Right ventricle myocardium inferior (tissue), 1 donor: Measurements from ENCODE around the gene LYZL2. TPM values are rescaled to one million over a fixed set of nuclear protein-coding genes. Genes with fewer than 3 reads are reported as not detected.
"Not testable (repeated sequence)": the region's sequence is repeated elsewhere in the genome, so short reads cannot be mapped to it uniquely, and the experiment has no call there.

Experiments
- ATAC-seq: fragments of 200-7000 bp; cut with Tn5 transposase; one replicate; pipeline ENCODE4 v1.9.1; 2020; ENCODE audit warnings: mild to moderate bottlenecking, moderate library complexity
- DNase-seq: peaks from one replicate; pipeline ENCODE4 v3.0.0; 2021; ENCODE audit errors: missing footprints
- intact Hi-C: fragments of 100-400 bp; cut with DNase I; formaldehyde crosslinking; loops from one replicate; pipeline ENCODE4 v1.11.0; 2022
- long read RNA-seq: library from polyadenylated mRNA; unstranded; transcript quantifications from one replicate; pipeline ENCODE4 v2.0.0, GENCODE V29; 2021
- total RNA-seq: library from RNA; stranded (reverse); fragmentation: NEBNext Ultra II Directional; extraction: Animal tissue kit (Norgen Biotek cat#: 25700); gene quantifications from one replicate; pipeline ENCODE4 v1.2.1, GENCODE V29; 2021
- donor health status: DM: no; HTN: yes; CAD: no; lungs with severe emphysema.

Gene LYZL2
- not detected for total RNA-seq
- long read RNA-seq, result 0 reads

DNA sequence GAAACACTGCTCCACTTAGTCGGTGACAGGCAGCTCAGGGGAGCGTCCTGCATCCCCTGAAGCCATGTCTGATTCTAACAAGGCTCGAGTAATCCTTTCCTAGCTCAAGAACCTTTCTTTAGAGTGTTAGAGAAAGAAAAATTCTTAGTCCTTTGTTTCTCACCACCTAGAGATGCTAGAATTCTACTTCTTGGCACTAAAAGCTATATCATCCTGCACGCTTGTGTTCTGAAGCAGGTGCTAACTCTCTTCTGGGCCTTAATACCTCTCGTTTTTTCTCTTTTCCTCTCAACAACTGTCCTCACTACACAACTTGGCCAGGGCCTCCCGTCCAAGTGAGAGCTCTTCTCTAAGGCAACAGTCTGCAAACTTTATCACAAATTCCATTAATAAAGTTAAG, at the start of gene LYZL2:
LYZL2 (minus strand) TSS at position 101 of the 400 bp plus-strand sequence. CDS start 2,838 bp downstream, outside the sequence.
- DNase-seq (no peak), ATAC-seq (no peak)
- intact Hi-C loops, result no loop called here

DNA sequence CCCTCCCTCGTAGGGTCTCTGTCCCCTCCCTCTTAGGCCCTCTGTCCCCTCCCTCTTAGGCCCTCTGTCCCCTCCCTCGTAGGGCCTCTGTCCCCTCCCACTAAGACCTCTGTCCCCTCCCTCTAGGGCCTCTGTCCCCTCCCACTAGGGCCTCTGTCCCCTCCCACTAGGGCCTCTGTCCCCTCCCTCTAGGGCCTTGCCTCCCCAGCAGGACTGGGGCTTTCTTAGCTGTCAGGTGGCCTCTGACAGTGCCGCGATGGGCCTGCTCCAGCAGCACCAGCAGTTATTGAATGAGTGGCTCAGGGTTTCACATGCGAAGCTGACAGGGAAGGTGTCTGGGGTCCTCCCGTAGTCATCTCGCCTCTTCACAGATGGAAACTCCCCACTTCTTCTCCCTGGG, 48.1 kb upstream of the LYZL2 start:
- DNase-seq, intact Hi-C loops, ATAC-seq: not testable (repeated sequence)

DNA sequence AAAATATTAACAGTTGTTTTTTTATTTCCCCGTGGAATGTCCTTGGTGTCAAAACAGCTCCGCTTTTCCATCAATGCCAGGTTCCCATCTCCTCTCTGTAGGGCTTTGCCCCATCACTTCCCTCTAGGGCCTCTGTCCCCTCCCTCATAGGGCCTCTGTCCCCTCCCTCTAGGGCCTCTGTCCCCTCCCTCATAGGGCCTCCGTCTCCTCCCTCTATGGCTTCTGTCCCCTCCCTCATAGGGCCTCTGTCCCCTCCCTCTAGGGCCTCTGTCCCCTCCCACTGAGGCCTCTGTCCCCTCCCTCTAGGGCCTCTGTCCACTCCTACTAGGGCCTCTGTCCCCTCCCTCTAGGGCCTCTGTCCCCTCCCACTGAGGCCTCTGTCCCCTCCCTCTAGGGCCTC, 47.6 kb upstream of the LYZL2 start:
- ATAC-seq, intact Hi-C loops, DNase-seq: not testable (repeated sequence)

DNA sequence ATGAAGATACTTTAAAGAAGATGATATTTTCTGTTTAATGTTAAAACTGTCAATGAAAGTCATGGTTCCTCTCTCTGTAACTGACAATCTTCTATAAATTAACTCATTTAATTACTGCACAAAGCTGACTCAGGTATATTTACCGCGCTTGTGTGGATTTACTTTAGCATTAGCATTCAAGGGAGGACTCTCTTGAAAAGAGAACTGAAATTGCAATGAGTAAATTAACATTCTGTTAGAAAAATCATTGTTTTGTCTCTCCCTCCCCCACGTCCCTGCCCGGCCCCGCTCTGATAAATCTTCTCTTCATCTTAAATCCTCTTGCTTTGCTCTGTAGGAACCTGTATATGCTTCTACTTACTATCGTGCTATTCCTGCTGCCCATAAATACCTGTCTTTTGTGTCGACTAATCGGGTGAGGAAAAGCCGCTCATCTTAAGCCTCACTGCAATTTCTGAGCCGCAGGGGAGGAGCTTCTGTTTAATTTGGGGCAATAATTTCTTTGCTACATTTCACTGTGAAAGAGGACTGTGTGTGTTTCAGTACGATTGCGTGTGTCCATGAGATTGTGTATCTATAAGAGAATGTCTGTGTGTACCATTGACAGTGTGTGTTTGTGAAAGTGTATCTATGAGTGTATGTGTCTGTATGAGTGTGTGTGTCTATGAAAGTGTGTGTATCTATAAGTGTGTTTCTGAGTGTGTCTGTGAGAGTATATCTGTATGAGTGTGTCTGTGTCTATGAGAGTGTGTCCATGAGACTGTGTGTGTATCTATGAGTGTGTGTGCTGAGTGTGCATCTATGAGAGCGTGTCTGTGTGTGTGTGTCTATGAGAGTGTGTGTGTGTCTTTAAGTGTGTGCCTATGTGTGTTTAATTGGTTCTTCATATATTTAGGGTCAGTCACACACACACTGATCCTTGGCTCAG, 46.5 kb upstream of the LYZL2 start:
- intact Hi-C loops, result no loop called here
- no peak for DNase-seq
- no peak for ATAC-seq

DNA sequence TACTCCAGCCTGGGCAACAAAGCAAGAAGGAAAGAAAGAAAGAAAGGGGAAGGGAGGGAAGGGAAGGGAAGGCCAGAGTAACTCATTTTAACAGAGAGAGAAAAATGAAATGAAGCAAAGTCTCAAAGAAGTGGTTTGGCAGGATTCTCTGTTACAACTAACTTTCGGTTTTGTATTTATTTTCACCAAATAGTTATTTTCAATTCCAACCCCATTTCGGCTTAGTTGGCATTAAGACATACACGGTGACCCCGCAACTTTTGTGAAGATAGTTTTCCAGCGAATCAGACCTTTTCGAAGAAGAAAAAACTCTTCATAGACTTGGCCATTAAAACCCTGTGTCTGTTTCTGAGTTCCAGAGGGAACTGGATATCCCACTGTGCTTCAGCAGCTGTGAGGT, 45.2 kb upstream of the LYZL2 start:
- no peak for ATAC-seq
- no peak for DNase-seq
- intact Hi-C loops, result no loop called here

DNA sequence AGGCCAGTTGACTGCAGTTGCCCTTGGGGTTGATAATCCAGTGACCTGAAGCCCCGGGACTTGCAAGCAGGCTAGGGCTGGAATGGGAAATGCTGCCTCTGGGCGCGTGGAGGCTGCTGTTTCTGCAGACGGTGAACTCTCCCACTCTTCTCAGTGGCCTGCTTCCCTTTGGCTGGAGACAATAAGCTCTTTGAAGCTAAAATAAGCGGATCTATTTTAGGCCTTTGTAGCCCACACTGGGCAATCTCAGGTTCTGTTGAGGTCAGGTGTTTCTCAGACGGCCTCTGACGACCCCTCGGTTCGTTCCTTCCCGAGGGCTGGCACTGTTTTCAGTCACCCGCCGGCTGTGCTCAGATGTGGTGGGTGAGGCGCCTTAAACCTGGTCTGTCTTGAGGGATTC, 43.7 kb upstream of the LYZL2 start:
- intact Hi-C loops, DNase-seq: not testable (repeated sequence)
- ATAC-seq, result peak; percentile 44

DNA sequence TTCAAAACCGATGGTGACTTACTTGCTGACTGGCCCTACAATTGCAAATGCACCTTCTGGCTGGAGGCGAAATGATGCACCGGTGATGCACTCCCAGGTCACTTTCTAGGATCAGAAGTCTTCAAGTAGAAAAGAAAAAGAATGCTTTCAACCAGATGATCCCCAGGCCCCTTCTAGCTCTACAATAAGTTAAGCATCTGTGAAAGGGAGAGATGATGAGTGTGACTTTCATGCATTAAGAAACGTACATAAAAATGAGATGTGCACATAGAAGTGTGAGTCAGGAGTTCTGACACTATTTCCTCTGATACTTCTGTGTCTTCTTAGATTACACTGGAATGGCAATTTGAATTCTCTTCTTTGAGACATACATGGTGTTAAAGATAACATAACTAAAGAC, 42.8 kb upstream of the LYZL2 start:
- intact Hi-C loops, DNase-seq, ATAC-seq: not testable (repeated sequence)

DNA sequence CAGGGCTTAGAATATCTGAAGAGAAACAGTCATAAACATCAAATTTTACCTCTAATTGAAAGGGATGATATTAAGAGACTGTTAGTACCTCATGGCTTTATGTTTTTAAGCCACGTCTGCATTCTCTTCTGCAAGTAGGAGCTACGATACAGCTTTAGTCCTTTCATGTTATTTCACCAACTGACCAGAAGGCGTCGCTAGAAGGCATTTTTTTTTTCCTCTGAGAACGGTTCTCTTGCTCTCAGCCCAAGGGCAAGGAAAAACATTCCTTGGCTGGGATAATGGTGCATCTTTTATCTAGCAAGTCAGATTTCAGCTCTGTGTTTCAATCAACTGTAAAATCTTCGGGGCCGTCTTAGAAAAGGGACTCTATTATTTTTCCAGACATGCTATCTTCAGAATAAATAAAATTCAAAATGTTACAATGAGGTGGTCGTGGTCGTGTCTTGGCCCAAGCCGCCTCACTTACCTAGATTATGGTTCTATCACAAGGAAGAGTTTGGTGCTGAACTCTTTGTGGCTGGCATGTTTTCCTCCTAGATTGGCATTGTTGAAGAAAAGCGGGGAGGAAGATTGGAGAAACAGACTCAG, 41.6 kb upstream of the LYZL2 start:
- DNase-seq, result no peak

DNA sequence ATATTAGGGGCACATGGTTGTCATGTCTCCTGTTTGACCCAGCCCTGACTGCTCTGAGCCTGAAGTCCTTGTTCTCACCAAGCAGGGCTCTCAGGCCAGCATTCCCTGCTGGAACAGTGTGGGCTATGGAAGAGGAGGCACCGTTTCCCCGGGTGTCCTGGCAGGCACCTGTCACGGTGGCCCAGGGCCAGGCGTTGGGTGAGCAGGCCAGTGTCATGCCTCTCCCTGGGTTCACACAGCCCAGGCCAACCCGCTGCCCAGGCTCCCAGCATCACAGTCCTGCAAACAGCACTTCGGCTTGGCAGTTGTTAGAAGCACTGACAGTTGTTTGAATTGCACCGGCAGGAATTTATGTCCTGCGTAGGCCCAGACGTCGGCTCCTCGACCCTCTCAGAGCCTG, 38.4 kb upstream of the LYZL2 start:
- intact Hi-C loops, result not testable (repeated sequence)
- ATAC-seq (peak; percentile 95), DNase-seq (peak; percentile 76)

More for the DNA sequence above, 41.6 kb upstream of the LYZL2 start:
- intact Hi-C loops, result loop anchor here (2.0 kb wide), 1 partner anchor 30 kb away; no protein-coding TSS in a partner anchor
- ATAC-seq, result no peak

DNA sequence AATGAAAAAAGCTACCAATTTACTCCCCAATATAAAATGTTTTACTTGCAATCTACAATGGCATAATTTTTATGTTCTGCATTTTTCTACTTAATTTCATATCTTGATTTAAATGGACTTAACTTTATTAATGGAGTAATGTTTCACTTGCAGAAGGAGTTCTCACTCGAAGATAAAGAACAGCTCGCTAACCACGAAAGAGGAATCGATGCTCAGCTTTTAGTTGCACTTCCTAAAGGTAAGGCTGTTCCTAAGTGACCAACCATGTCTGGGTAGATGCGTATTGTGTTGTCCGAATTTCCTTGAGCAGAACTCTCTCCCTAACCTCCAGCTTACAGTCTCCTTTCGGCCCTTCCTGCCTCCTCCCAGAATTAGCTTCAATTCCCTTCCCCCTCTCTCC, 33.9 kb upstream of the LYZL2 start:
- ATAC-seq, DNase-seq, intact Hi-C loops: not testable (repeated sequence)

DNA sequence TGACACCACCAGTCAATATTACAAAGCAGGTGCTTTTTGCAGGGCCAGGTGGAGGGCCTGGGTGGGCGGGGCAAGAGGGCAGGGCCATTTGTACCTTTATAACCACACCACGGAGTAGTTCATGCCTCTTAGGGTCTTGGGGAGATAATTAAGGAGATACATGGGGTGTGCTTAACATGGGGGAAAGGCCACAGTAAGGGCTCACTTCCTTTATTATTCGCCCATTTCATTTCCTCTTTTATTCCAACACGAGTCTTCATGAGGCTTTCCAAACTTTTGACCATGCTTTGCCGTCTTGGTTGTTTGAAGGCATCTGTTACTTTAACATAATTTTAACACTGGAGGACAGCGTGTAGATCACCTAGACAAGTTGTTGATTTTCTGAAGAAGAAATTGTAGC, 33.3 kb upstream of the LYZL2 start:
- ATAC-seq, result no peak
- DNase-seq, result no peak
- intact Hi-C loops, result no loop called here

DNA sequence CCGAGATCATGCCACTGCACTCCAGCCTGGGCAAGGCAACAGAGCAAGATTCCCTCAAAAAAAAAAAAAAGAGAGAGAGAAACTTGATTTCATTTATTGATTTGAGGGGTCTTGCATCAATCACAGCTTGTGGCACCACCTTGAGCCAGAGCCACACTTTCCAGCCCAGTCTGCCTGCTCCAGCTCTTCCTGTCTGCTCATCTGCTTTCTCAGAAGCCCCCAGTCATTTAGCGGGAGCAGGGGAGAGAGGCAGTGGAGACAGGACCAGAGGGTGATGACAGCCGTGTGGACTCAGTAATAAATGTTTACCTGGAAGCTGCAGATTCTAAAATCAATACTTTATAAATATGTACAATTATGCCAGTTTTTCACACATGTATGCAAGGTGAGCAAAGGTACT, 30.8 kb upstream of the LYZL2 start:
- ATAC-seq, DNase-seq, intact Hi-C loops: not testable (repeated sequence)

DNA sequence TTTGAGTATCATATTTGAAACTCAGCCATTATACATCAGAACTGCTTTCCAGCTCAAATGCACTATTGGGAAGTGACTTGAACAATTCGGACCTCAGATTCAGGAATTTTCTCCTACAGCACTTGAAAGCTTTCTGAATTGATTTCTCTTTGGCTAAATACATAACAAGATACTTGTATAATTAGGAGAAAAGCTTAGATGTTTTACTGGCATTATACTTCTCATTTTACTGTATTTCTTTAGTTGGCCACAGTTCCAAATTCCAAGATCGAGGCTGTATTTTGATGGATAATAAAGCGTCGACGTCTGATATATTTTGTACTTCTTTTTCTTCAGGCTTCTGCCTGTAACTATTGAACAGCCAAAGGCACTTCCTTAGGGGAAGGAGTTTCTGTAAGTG, 26.7 kb upstream of the LYZL2 start:
- DNase-seq, result no peak
- no peak for ATAC-seq
- intact Hi-C loops, result no loop called here

DNA sequence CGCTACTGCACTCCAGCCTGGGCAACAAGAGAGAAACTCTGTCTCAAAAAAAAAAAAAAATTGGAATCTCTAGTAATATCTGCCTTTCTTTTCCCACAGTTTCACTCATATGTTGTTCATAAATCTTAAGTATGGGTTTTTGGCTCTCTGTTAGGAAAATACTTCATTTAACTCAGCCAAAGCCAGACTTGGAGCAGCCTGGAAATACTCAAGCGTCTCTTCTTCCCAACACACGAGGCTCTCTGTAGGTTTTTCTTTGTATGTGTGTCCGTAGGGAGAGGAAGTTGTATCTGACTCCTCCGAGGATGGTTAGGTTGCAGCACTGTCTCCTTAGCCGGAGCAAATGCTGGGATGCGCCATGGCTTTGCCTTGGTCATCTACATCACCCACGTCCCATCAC, 25.4 kb upstream of the LYZL2 start:
- ATAC-seq, intact Hi-C loops, DNase-seq: not testable (repeated sequence)

DNA sequence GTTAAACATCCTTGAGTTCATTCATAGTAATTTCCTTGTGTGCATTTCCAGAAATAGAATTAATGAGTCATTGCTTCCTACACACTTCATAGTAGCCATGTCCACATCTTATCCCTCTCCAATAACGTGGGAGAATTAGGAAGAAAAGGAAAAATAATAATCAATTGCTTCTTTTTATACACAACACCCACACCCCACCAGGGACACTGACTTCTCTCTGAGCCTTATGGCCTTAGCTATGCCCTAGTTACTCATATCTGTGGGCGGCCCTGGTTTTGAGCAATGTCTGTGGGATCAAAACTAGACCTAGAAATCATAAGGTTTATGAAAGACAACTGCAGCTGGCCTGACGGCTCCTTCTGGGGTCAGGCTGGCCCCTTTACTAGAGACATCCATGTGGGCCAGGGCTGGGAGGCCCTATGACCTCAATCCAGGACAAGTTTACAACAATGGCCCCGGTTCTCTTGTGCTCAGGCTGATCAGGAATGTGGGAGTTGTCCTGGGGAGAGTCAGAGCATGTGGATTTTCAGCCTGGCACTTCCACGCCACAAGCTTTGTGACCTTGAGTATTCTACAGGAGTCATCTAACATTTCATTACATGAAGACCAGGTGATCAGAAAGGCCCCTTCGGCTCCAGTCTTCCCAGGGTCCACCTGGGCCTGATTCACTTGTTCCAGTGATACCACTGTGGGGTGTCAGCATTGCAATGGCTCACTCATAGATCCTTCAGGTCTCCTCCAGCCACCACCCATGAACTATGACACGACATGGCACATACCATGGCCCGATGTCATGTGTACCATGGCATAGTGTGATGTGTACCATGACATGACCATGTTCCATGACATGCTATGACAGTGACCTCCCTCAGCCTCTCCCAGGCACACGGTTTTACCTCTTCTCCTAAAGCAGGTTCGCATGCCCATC, 22.2 kb upstream of the LYZL2 start:
- ATAC-seq, DNase-seq, intact Hi-C loops: not testable (repeated sequence)

DNA sequence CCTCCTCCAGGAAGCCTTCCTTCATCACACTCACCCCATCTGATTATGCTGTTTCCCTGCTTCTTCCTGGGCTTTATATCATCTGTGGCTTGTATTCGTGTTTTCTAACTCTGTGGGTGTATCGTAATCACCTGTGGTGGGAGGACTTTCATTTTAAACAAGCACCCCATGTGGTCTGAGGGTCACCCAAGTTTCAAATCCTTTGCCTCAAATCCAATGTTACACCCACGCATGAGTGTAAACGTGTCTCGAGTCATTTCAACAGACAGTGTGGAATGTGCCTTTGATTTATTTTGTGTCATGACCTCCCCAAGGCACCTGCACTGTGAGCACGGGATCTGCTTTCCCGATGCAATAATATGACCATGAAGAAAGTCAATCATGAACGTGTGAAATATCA, 17.5 kb upstream of the LYZL2 start:
- DNase-seq (no peak), ATAC-seq (no peak)
- intact Hi-C loops, result no loop called here

DNA sequence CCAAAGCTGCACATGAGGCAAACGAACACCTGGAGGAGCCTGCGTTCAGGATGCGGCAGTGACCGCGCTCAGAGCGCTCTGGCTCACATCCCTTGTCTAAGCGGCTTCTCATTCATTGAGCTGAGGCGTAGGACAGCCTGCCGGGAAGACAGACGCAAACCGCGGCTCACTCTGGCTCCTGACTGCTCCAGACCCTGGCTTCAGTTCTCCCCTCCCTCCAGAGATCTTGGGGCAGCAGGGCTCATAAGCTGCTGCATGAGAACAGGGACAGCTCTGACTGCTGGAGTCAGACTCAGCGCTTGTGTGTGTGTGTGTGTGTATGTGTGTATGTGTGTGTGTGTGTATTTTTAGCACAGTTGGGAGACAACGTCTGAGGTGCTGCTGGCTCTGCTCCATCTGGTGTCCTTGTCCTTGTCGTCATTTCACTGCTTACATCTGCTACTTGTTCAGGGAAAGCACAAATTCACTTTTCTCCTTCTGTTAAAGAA, 15.8 kb upstream of the LYZL2 start:
- intact Hi-C loops, result no loop called here
- DNase-seq (peak; percentile 61), ATAC-seq (peak; percentile 27)

DNA sequence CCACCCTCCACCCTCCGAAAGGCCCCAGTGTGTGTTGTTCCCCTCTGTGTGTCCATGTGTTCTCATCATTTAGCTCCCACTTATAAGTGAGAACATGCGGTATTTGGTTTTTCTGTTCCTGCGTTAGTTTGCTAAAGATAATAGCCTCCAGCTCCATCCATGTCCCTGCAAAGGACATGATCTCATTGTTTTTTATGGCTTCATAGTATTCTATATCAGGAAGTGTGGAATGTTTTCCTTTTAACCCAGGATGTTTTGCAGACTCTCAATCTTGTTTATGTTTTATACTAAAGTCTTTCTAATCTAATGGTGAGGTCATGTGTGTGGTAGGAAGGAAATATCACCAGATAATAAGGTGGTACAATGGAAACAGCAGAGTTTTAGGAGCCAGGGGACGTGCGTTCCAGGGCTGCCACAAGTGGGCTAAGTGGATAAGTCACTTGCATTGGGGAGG, 14.9 kb upstream of the LYZL2 start:
- intact Hi-C loops, ATAC-seq, DNase-seq: not testable (repeated sequence)
